Stimulated activated naive CD8-positive, alpha-beta T cell treated with anti-CD3 and anti-CD28 coated beads, Interleukin-15, amount 100 ng/mL, for 72 hours (primary cell): ENCODE results near the gene OSTM1.
"Not testable (repeated sequence)": the region's sequence is repeated elsewhere in the genome, so short reads cannot be mapped to it uniquely, and the experiment has no call there.

Experiments used
- ATAC-seq: fragments of 150-1000 bp; cut with Tn5 transposase; 2 replicates; pipeline ENCODE4 v1.10.0; 2021; ENCODE audit warnings: mild to moderate bottlenecking, moderate library complexity
- DNase-seq, 2 donors: peaks; one replicate each; pipeline ENCODE4 v3.0.0; 2021 to 2022
- H3K27ac Mint-ChIP-seq, 2 donors: one replicate each; pipeline ENCODE4 v1.8.0; 2022; ENCODE audit warnings: mild to moderate bottlenecking in 2 of 2, mixed read lengths in 2 of 2, moderate library complexity in 2 of 2
- H3K27me3 Mint-ChIP-seq: one replicate; pipeline ENCODE4 v1.8.0; 2022; ENCODE audit warnings: mixed read lengths
- H3K4me1 Mint-ChIP-seq: one replicate; pipeline ENCODE4 v1.8.0; 2022; ENCODE audit warnings: mild to moderate bottlenecking, mixed read lengths
- H3K4me3 Mint-ChIP-seq, 2 donors: one replicate each; pipeline ENCODE4 v1.8.0; 2022; ENCODE audit warnings: mild to moderate bottlenecking in 2 of 2, mixed read lengths in 2 of 2, moderate library complexity in 1 of 2
- H3K9me3 Mint-ChIP-seq, 2 donors: one replicate each; pipeline ENCODE4 v1.8.0; 2022; ENCODE audit warnings: mixed read lengths in 2 of 2

Gene OSTM1

DNA sequence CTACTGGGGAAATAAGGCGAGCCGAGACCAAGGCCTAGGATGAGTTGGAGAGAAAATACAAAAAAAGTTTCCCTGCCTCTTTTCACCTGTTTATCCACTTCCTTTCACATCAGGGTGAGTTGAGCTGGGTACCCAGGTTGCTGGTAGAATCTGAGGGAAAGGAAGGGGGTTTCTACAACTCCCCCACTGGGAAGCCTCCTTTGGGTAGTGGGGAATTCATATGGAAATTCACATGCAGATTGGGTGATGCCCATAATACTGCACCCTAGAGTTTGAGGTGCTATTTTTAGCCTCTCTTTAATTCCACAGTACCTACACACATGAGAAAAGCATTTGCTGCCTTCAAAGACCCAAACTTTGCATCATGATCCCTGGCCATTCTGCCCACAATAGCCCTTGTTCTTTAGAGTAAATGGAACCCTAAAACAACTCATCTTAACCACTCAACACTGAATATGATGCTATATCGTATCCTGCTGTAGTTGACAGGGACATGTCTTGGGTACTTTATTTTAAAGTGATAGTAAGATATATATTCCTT lies 2.7 kb downstream of the OSTM1 start:
- H3K27me3 Mint-ChIP-seq: no peaks in the 10 kb centered on the region
- no peak overlapping the region for H3K27ac Mint-ChIP-seq
- ATAC-seq (no peak), DNase-seq (no peak)
- no peak overlapping the region for H3K4me3 Mint-ChIP-seq
- H3K4me1 Mint-ChIP-seq: peaks cover 27% of the 10 kb centered on the region
- H3K9me3 Mint-ChIP-seq: no peaks in the 10 kb centered on the region

GRCh38 chr6:108068618-108069017 lies 5.9 kb downstream of the OSTM1 start:
- ATAC-seq: peak; percentile 99
- DNase-seq: peak in 1 of 2 donors; percentile 67
- Mint-ChIP-seq H3K9me3 (no peaks in the 10 kb centered on the region), H3K4me1 (peaks cover 8% of the 10 kb centered on the region), H3K27me3 (no peaks in the 10 kb centered on the region), H3K4me3 (no peak overlapping the region), H3K27ac (no peak overlapping the region)

- DNase-seq: no peak
- H3K9me3 Mint-ChIP-seq: no peaks in the 10 kb centered on the region
- H3K4me3 Mint-ChIP-seq: no peak overlapping the region
- no peak for ATAC-seq
- peaks cover 4% of the 10 kb centered on the region for H3K4me1 Mint-ChIP-seq
- H3K27me3 Mint-ChIP-seq: no peaks in the 10 kb centered on the region
- no peak overlapping the region for H3K27ac Mint-ChIP-seq
These were observed 6.4 kb downstream of the OSTM1 start for GRCh38 chr6:108068182-108068581.

DNA sequence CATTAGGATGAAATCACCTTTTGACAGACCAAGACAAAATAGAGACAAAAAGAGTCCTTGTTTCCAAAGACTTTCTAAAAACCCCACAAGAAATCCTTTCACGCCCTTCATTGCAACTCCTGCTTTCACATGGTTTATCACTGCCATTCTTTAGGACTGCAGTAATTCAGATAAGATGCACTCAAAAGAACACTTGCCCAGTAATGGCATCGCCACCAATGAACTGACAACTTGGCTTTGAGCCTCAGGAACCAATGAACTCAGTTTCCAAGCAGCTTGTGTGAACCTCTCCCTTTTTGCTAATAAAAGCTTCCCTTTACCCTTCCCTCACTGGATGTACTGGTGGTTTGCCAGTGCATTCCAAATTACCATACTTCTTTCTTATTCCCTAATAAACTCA lies 21.8 kb downstream of the OSTM1 start:
- no peak for ATAC-seq
- Mint-ChIP-seq H3K9me3 (no peaks in the 10 kb centered on the region), H3K4me1 (no peaks in the 10 kb centered on the region), H3K4me3 (no peak overlapping the region), H3K27me3 (no peaks in the 10 kb centered on the region), H3K27ac (no peak overlapping the region)
- no peak for DNase-seq

DNA sequence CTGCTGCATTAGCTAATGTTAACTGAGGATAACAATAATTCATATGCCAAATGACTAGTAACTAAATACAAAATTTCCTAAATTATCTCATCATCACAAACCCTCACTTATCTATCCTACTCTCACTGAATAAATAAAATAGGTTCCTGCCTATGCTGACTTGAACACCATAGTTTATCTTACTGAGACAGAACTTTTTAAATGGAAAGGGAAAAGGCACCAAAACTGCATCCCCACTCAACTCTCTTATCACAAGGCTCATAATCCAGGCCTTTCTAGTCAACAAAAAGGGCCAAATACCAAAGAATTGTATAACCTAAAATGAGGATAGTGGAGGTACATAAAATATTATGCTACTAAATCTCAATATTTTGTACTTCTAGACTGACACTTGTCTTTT lies 23.1 kb downstream of the OSTM1 start:
- Mint-ChIP-seq H3K9me3 (no peaks in the 10 kb centered on the region), H3K4me3 (no peak overlapping the region), H3K4me1 (no peaks in the 10 kb centered on the region), H3K27me3 (no peaks in the 10 kb centered on the region), H3K27ac (no peak overlapping the region)
- ATAC-seq: no peak
- no peak for DNase-seq

- ATAC-seq: no peak
- no peaks in the 10 kb centered on the region for H3K4me1 Mint-ChIP-seq
- H3K4me3 Mint-ChIP-seq: no peak overlapping the region
- no peaks in the 10 kb centered on the region for H3K27me3 Mint-ChIP-seq
- H3K27ac Mint-ChIP-seq: no peak overlapping the region
- H3K9me3 Mint-ChIP-seq: no peaks in the 10 kb centered on the region
- DNase-seq: no peak
These were observed 34.9 kb downstream of the OSTM1 start for GRCh38 chr6:108039681-108040080.

DNA sequence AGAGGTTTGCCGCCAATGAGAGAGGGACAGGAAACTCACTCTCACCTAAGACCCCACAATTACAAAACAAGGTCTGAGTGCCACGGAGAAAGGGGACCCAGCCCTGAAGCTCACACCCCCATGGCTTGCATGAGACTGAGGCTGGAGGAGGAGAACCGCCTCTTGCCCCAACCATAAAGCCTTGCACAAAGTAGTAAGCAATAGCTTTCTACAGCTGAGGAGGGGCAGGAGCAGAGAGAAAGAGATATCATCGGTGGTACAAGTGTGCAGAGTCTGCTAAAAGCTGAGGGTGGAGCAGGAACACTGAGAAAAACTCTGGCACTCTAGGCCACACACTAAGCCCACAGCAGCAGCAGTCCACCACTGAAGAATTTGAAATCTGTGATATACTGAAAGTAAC lies 37.7 kb downstream of the OSTM1 start:
- H3K4me3 Mint-ChIP-seq: no peak overlapping the region
- DNase-seq (no peak), ATAC-seq (no peak)
- H3K27ac Mint-ChIP-seq: no peak overlapping the region
- H3K9me3 Mint-ChIP-seq: no peaks in the 10 kb centered on the region
- H3K27me3 Mint-ChIP-seq: no peaks in the 10 kb centered on the region
- no peaks in the 10 kb centered on the region for H3K4me1 Mint-ChIP-seq

DNA sequence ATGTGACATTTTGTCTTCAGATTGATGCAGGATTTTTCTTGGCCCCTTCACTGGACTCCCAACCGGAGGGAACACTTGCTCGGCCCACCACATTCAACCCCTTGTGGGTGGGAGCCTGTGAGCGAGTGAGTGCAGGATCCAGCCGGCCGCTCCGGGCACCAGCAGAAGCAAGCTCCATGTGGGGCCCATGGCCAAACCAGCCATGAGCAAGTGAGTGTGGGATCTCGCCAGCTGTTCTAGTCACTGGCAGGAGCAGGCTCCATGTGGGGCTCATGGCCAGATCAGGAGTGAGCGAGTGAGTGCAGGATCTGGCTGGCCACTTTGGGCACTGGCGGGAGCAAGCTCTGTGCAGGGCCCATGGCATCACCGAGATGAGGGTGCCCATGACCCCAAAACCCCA lies 42.6 kb downstream of the OSTM1 start:
- DNase-seq: no peak
- Mint-ChIP-seq H3K9me3 (no peaks in the 10 kb centered on the region), H3K4me1 (no peaks in the 10 kb centered on the region), H3K27me3 (no peaks in the 10 kb centered on the region), H3K27ac (peak overlapping the region in 1 of 2 donors; percentile 28), H3K4me3 (no peak overlapping the region)
- no peak for ATAC-seq

DNA sequence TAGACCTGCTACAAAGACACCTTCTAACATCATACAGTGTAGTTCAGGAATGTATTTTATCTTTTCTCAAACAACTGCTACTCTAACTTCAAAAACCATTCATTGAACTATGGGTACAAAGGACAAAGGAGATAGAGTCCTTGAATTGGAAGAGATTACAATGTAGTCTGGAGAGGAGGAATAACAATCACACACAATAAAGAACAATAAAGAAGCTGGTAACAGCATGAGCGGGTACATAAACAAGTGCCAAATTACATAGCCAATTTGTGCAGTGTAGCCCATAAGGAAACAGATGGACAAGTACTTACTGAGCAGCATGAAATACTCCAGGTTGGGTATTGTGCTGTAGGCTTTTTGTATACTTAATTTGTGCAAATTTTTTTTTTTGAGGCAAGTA lies 44.3 kb downstream of the OSTM1 start:
- H3K9me3 Mint-ChIP-seq: no peaks in the 10 kb centered on the region
- no peak for DNase-seq
- H3K27me3 Mint-ChIP-seq: no peaks in the 10 kb centered on the region
- ATAC-seq: no peak
- H3K27ac Mint-ChIP-seq: no peak overlapping the region
- H3K4me3 Mint-ChIP-seq: no peak overlapping the region
- H3K4me1 Mint-ChIP-seq: no peaks in the 10 kb centered on the region

GRCh38 chr6:108029226-108029921 lies 45.2 kb downstream of the OSTM1 start:
- Mint-ChIP-seq H3K9me3 (no peaks in the 10 kb centered on the region), H3K27me3 (no peaks in the 10 kb centered on the region), H3K27ac (no peak overlapping the region), H3K4me3 (no peak overlapping the region), H3K4me1 (no peaks in the 10 kb centered on the region)
- ATAC-seq: no peak
- DNase-seq: no peak

DNA sequence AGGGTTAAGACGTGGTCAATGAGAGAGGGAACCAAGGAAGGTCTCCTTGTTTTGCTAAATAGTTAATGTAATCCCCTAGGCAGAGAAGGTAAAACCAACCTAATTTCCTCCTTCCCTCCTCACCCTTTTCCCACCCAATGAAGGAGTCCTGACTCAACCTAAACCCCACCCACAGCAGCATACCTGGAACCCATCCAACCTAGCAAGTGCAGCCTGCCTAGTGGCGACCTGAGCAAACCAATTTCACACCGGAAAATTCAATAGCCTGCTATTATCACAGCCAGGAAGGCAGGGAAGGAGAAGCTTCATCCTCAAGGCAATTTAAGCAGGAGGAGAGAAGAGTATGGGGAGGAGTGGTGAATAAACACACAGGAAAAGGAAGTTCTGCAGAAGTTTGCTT lies 46.9 kb downstream of the OSTM1 start:
- H3K27me3 Mint-ChIP-seq: no peaks in the 10 kb centered on the region
- no peak for ATAC-seq

DNA sequence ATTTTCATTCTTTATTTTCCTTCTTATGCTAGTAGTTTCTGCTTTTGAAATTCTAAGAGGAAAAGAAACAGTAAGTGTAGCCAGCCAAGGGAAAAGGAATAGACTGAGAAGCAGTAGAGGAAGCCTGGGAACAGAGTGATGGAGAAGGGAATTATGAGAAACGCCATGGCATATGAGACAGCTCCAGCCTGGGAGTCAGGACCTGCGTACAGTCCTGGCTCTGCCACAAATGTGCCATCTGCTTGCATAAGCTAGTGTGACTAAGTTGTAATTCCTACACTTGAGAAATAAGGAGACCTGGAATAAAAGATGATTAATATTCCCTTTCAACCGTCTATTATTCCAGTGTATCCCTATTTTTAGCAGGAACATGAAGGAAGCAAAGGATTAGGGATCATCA lies 47.5 kb downstream of the OSTM1 start:
- Mint-ChIP-seq H3K27ac (no peak overlapping the region), H3K9me3 (no peaks in the 10 kb centered on the region), H3K4me1 (no peaks in the 10 kb centered on the region), H3K4me3 (no peak overlapping the region), H3K27me3 (no peaks in the 10 kb centered on the region)
- DNase-seq (no peak), ATAC-seq (no peak)

More for the DNA sequence above, 46.9 kb downstream of the OSTM1 start:
- H3K27ac Mint-ChIP-seq: no peak overlapping the region
- no peak for DNase-seq
- H3K4me3 Mint-ChIP-seq: no peak overlapping the region
- H3K4me1 Mint-ChIP-seq: no peaks in the 10 kb centered on the region
- no peaks in the 10 kb centered on the region for H3K9me3 Mint-ChIP-seq

GRCh38 chr6:108024427-108025073 lies 50.0 kb downstream of the OSTM1 start:
- Mint-ChIP-seq H3K9me3 (no peaks in the 10 kb centered on the region), H3K27me3 (no peaks in the 10 kb centered on the region), H3K4me1 (no peaks in the 10 kb centered on the region), H3K27ac (no peak overlapping the region), H3K4me3 (no peak overlapping the region)
- DNase-seq (no peak), ATAC-seq (no peak)

- H3K9me3 Mint-ChIP-seq: peaks cover 0 to 5% of the 10 kb centered on the region in 2 donors
- ATAC-seq (no peak), DNase-seq (no peak)
- H3K4me3 Mint-ChIP-seq: no peak overlapping the region
- peaks cover 3% of the 10 kb centered on the region for H3K27me3 Mint-ChIP-seq
- H3K4me1 Mint-ChIP-seq: no peaks in the 10 kb centered on the region
- H3K27ac Mint-ChIP-seq: no peak overlapping the region
These were observed 53.9 kb downstream of the OSTM1 start for GRCh38 chr6:108020472-108021116.

DNA sequence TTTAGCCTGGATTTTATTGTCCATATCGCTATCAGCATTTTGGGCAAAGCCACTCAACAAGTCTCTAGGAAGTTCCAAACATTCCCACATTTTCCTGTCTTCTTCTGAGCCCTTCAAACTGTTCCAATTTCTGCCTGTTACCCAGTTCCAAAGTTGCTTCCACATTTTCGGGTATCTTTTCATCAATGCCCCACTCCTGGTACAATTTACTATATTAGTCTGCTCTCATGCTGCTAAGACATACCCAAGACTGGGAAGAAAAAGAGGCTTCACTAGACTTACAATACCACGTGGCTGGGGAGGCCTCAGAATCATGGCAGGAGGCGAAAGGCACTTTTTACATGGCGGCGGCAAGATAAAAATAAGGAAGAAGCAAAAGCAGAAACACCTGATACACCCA lies 58.3 kb downstream of the OSTM1 start:
- not testable (repeated sequence) for H3K9me3 Mint-ChIP-seq, DNase-seq, ATAC-seq, H3K4me3 Mint-ChIP-seq, H3K27ac Mint-ChIP-seq, H3K4me1 Mint-ChIP-seq
- H3K27me3 Mint-ChIP-seq: peaks cover 14% of the 10 kb centered on the region

DNA sequence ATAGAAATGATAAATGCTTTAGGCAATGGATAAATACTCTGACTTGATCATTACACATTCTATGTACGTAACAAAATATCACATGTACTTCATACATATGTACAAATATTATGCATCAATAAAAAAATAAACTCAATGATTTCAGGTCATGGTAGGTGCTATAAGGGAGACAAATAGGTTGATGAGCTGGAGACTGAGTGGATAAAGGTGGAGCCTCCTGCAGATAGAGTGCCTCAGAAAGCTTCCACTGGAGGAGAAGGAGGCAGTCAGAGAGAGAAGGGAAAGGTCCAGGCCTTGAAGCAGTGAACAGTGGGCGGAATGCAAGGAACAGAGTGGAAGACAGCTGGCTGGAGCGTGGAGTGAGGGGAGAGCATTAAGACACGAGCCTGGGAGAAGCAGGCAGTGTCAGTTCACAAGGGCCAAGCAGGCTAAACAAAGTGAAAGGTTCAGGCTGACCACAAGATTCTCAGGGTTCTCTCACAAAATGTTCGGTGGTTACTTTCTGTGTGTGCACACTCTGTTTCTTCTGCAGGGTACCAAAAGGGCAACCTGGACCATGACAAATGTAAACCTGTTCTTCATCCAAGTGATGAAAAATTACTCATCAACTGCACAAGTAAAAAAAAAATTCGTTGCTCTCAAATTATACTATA lies 60.6 kb downstream of the OSTM1 start:
- H3K9me3 Mint-ChIP-seq: peaks cover 10 to 16% of the 10 kb centered on the region in 2 donors
- peaks cover 14% of the 10 kb centered on the region for H3K27me3 Mint-ChIP-seq
- H3K4me1 Mint-ChIP-seq: no peaks in the 10 kb centered on the region
- ATAC-seq: no peak
- no peak overlapping the region for H3K4me3 Mint-ChIP-seq
- no peak for DNase-seq
- H3K27ac Mint-ChIP-seq: no peak overlapping the region
